ENCODE results near the gene HAUS3. TPM values are rescaled to one million over a fixed set of nuclear protein-coding genes. Genes with fewer than 3 reads are reported as not detected.

HAUS3 gene
- total and polyA plus RNA-seq, 2 experiments from 2014 or later = 13.8 to 14.9 TPM

DNA sequence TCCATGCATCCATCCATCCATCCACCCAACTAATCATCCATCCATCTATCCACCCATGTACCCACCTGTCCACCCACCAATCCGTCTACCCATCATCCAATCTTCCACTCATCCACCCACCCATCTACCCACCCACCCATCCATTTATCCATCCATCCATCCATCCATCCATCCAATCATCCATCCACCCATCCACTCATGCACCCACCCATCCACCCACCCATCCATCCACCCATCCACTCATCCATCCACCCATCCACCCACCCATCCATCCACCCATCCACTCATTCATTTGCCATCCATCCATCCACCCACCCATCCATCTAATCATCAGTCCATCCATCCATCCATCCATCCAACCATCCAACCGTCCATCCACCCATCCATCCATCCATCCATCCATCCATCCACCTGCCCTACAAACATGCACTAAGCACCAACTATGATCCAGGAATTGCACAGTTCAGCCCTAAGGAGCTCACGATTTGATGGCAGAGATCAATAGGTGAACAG lies 41.3 kb upstream of the HAUS3 start:
- Histone ChIP-seq H3F3A (ENCODE audit: insufficient read depth) (no peaks in the 10 kb centered on the region), H3K4me3 (no peak overlapping the region), H3K4me1 (ENCODE audit: insufficient read depth) (peaks cover 8% of the 10 kb centered on the region), H4K20me1 (ENCODE audit: insufficient read depth) (no peaks in the 10 kb centered on the region), H3K4me2 (ENCODE audit: unreplicated experiment) (no peak overlapping the region), H3K27ac (no peak overlapping the region), H3K36me3 (ENCODE audit: low read depth) (no peaks in the 10 kb centered on the region), H3K9ac (no peak overlapping the region), H2AFZ (no peak overlapping the region), H3K27me3 (replicated peaks; ENCODE audit: insufficient read depth) (no peaks in the 10 kb centered on the region), H3K9me2 (ENCODE audit: insufficient read depth) (no peaks in the 10 kb centered on the region), H3K79me2 (ENCODE audit: insufficient read depth) (no peaks in the 10 kb centered on the region), H3K9me3 (ENCODE audit: low read depth) (no peaks in the 10 kb centered on the region)
- DNase-seq = no peak
- WGBS, 2 experiments (ENCODE audit: low coverage in 1 of 2, low lambda C conversion rate in 2 of 2, missing lambda C conversion rate in 2 of 2) = 84 to 89% methylated on average over 2 to 3 of the region's 3 CpGs
- TF ChIP-seq EZH2 (IDR thresholded peaks at IDR 0.05; ENCODE audit: insufficient read depth, poor library complexity, severe bottlenecking) = no peak
- TF ChIP-seq EZH2phosphoT487 (IDR thresholded peaks at IDR 0.05; ENCODE audit: insufficient read depth, low read depth) = no peak
- in situ Hi-C loops (cut with MboI) = no loop called here

DNA sequence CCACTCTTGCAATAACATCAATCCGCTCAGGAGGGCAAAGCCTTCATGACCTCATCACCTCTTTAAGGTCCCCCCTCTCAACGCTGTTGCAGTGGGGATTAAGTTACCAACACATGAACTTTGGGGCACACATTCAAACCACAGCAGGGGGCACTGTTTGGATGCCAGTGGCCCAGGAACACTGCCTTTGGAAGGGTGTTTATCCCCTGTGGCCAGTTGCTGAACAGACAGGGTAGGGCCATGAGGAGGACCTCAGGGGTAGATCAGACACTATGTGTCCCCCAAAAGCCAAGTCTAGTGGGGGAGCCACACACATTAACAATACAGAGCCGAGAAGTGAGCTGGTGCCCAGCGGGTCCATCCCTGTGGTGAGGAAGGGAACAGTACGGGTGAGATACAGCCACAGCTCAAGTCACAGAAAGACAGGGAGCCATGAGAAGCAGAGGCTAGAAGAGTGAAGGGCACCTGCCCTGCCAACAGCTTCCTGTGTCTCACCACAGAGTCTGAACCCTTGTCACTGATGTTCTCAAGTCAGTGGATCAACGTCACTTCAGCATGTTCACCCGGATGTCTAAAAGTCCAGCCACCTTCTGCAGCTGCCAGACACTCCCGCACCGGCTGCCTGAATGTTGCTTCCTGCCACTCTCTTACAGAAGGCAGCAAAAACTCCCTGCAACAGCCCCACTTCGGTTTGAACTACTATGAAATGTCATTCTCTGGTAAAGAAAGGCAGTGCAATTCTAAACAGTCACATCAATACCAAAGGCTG lies 39.8 kb upstream of the HAUS3 start:
- Histone ChIP-seq H2AFZ (no peak overlapping the region), H3K9me3 (ENCODE audit: low read depth) (no peaks in the 10 kb centered on the region), H3K4me2 (ENCODE audit: unreplicated experiment) (no peak overlapping the region), H3K79me2 (ENCODE audit: insufficient read depth) (no peaks in the 10 kb centered on the region), H3K9ac (no peak overlapping the region), H3K9me2 (ENCODE audit: insufficient read depth) (no peaks in the 10 kb centered on the region), H4K20me1 (ENCODE audit: insufficient read depth) (no peaks in the 10 kb centered on the region), H3F3A (ENCODE audit: insufficient read depth) (no peaks in the 10 kb centered on the region), H3K4me3 (no peak overlapping the region), H3K27me3 (replicated peaks; ENCODE audit: insufficient read depth) (no peaks in the 10 kb centered on the region), H3K27ac (no peak overlapping the region), H3K36me3 (ENCODE audit: low read depth) (no peaks in the 10 kb centered on the region), H3K4me1 (ENCODE audit: insufficient read depth) (peaks cover 8% of the 10 kb centered on the region)
- WGBS, 2 experiments (ENCODE audit: low coverage in 1 of 2, low lambda C conversion rate in 2 of 2, missing lambda C conversion rate in 2 of 2) = 58 to 64% methylated on average over 10 of the region's 10 CpGs
- TF ChIP-seq EZH2 (IDR thresholded peaks at IDR 0.05; ENCODE audit: insufficient read depth, poor library complexity, severe bottlenecking) (no peak), EZH2phosphoT487 (IDR thresholded peaks at IDR 0.05; ENCODE audit: insufficient read depth, low read depth) (no peak)
- no peak for DNase-seq
- in situ Hi-C loops (cut with MboI) = no loop called here

DNA sequence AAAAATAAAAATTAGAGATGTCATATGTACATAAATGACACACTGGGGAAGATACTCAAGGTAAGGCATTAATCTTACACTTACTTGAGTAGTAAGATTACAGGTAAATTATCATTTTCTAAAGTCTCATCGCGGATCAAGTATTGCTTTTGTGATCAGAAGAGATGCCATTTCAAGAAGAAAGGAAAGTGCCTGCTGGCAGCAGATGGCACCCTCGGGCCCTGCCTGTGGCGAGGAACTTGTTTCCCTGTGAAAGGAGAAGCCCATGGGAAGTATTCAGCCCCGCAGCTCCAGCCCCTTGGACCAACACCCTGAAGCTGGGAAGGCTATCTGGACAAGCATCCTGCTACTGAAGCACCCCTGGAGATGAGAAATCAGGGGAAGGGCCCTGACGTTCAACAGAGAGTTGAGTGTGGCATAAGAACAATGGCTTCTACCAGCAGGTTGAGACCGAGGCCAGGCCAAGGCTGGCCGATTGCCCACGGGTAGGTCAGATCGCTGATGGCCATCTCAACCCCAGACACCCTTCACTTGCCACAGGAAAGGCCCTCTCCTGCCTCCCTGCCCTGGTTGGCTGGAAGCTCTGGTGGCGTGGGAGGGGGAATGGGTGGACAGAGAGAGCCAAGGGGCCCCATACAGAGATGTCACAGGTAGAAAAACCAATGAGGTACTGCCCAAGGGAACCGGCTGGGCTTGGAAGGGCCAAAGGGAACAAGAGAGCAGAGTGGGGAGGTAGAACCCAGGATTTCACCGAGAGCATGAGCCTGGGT lies 38.8 kb upstream of the HAUS3 start:
- Histone ChIP-seq H3K27ac (no peak overlapping the region), H3K9me2 (ENCODE audit: insufficient read depth) (no peaks in the 10 kb centered on the region), H3K9ac (no peak overlapping the region), H3K4me1 (ENCODE audit: insufficient read depth) (peaks cover 8% of the 10 kb centered on the region), H3K4me2 (ENCODE audit: unreplicated experiment) (no peak overlapping the region), H3K79me2 (ENCODE audit: insufficient read depth) (no peaks in the 10 kb centered on the region), H3K36me3 (ENCODE audit: low read depth) (no peaks in the 10 kb centered on the region), H2AFZ (no peak overlapping the region), H3F3A (ENCODE audit: insufficient read depth) (no peaks in the 10 kb centered on the region), H3K9me3 (ENCODE audit: low read depth) (no peaks in the 10 kb centered on the region), H3K4me3 (no peak overlapping the region), H3K27me3 (replicated peaks; ENCODE audit: insufficient read depth) (no peaks in the 10 kb centered on the region), H4K20me1 (ENCODE audit: insufficient read depth) (no peaks in the 10 kb centered on the region)
- 80 to 84% methylated on average over 13 of the region's 13 CpGs for WGBS, 2 experiments (ENCODE audit: low coverage in 1 of 2, low lambda C conversion rate in 2 of 2, missing lambda C conversion rate in 2 of 2)
- TF ChIP-seq EZH2 (IDR thresholded peaks at IDR 0.05; ENCODE audit: insufficient read depth, poor library complexity, severe bottlenecking) (no peak), EZH2phosphoT487 (IDR thresholded peaks at IDR 0.05; ENCODE audit: insufficient read depth, low read depth) (no peak)
- in situ Hi-C loops (cut with MboI) = no loop called here
- no peak for DNase-seq

DNA sequence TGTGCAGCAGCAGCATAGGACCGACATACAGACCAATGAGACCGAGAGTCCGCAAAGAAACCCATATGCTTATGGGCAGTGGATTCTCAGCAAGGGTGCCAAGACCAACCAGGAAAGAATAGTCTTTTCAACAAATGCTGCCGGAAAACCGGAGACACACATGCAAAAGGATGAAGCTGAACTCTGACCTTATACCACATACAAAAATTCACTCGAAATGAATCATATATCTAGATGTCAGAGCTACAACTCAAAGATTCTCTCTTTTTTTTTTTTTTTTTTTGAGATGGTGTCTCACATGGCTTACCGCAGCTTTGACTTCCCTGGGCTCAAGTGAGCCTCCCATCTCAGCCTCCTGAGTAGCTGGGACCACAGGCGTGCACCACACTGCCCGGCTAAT lies 36.0 kb upstream of the HAUS3 start:
- Histone ChIP-seq H3K9me2 (ENCODE audit: insufficient read depth) (no peaks in the 10 kb centered on the region), H3K79me2 (ENCODE audit: insufficient read depth) (no peaks in the 10 kb centered on the region), H2AFZ (no peak overlapping the region), H3F3A (ENCODE audit: insufficient read depth) (no peaks in the 10 kb centered on the region), H3K4me1 (ENCODE audit: insufficient read depth) (no peaks in the 10 kb centered on the region), H3K36me3 (ENCODE audit: low read depth) (no peaks in the 10 kb centered on the region), H3K4me2 (ENCODE audit: unreplicated experiment) (no peak overlapping the region), H3K27ac (no peak overlapping the region), H4K20me1 (ENCODE audit: insufficient read depth) (no peaks in the 10 kb centered on the region), H3K4me3 (no peak overlapping the region), H3K9ac (no peak overlapping the region), H3K9me3 (ENCODE audit: low read depth) (no peaks in the 10 kb centered on the region), H3K27me3 (replicated peaks; ENCODE audit: insufficient read depth) (no peaks in the 10 kb centered on the region)
- DNase-seq = no peak
- WGBS, 2 experiments (ENCODE audit: low coverage in 1 of 2, low lambda C conversion rate in 2 of 2, missing lambda C conversion rate in 2 of 2) = 91 to 93% methylated on average over 9 of the region's 9 CpGs
- TF ChIP-seq EZH2phosphoT487 (IDR thresholded peaks at IDR 0.05; ENCODE audit: insufficient read depth, low read depth) (no peak), EZH2 (IDR thresholded peaks at IDR 0.05; ENCODE audit: insufficient read depth, poor library complexity, severe bottlenecking) (no peak)
- in situ Hi-C loops (cut with MboI) = no loop called here

Measured in GM23248 (cell line).